SK-N-SH (cell line): ENCODE results near the gene BBX. TPM values are rescaled to one million over a fixed set of nuclear protein-coding genes. Genes with fewer than 3 reads are reported as not detected.

Experiments used
- CTCF ChIA-PET: fragments of 300-600, 350-600 bp; formaldehyde crosslinking; extraction: SDS; loops from one replicate; lab custom pipeline; 2021; lab: Yijun Ruan, JAX
- POLR2A ChIA-PET: fragments of 350-600 bp; sonication (Branson Sonifier 250); formaldehyde crosslinking; extraction: SDS; loops from one replicate; lab custom pipeline; 2020; ENCODE audit warnings: antibody characterized with exemption, inconsistent platforms; lab: Yijun Ruan, JAX
- DNase-seq: peaks from one replicate; pipeline ENCODE4 v3.0.0; 2012
- H2AFZ ChIP-seq: fragments of 200-600 bp; sonication (generic); 2 replicates; pipeline ENCODE4 v1.8.1; 2016; ENCODE audit warnings: antibody characterized with exemption, mild to moderate bottlenecking, low read depth
- H3F3A ChIP-seq: fragments of 200-600 bp; sonication (generic); replicated peaks from 2 replicates; pipeline ENCODE3; 2016; ENCODE audit warnings: antibody characterized with exemption, mild to moderate bottlenecking; ENCODE audit not compliant: insufficient read depth
- H3K27ac ChIP-seq, 2 experiments: fragments of 200-500 bp in 1 of 2; fragments of 200-600 bp in 1 of 2; sonication (Bioruptor generic) in 1 of 2; sonication (generic), shearing (Covaris generic) in 1 of 2; 2 replicates each; pipeline versions ENCODE4 v1.5.1 to v1.6.1; 2014 to 2016; ENCODE audit warnings: low read depth in 2 of 2, inconsistent platforms in 1 of 2, low read length in 1 of 2, mild to moderate bottlenecking in 1 of 2, mixed read lengths in 1 of 2
- H3K27me3 ChIP-seq: fragments of 200-600 bp; sonication (generic), shearing (Covaris generic); 2 replicates; pipeline ENCODE4 v1.6.1; 2016; ENCODE audit warnings: mixed run types; ENCODE audit not compliant: insufficient read depth
- H3K36me3 ChIP-seq, 2 experiments: fragments of 200-500 bp in 1 of 2; fragments of 200-600 bp in 1 of 2; sonication (Bioruptor generic) in 1 of 2; sonication (generic) in 1 of 2; replicated peaks in 1 of 2; 2 replicates each; pipeline versions ENCODE3 to v1.5.1; 2014 to 2016; ENCODE audit warnings: low read length in 1 of 2, mild to moderate bottlenecking in 1 of 2; ENCODE audit not compliant: insufficient read depth in 2 of 2, control insufficient read depth in 1 of 2
- H3K4me1 ChIP-seq, 2 experiments: fragments of 200-500 bp in 1 of 2; fragments of 200-600 bp in 1 of 2; sonication (Bioruptor generic) in 1 of 2; sonication (generic), shearing (Covaris generic) in 1 of 2; 2 replicates each; pipeline versions ENCODE4 v1.5.1 to v1.6.1; 2014 to 2016; ENCODE audit warnings: low read depth in 1 of 2, low read length in 1 of 2, mixed run types in 1 of 2; ENCODE audit not compliant: insufficient read depth in 2 of 2, control insufficient read depth in 1 of 2
- H3K4me2 ChIP-seq: fragments of 200-600 bp; sonication (generic), shearing (Covaris generic); 2 replicates; pipeline ENCODE4 v1.6.1; 2017; ENCODE audit warnings: mixed run types
- H3K4me3 ChIP-seq, 2 experiments: fragments of 200-500 bp in 1 of 2; fragments of 200-600 bp in 1 of 2; sonication (Bioruptor generic) in 1 of 2; sonication (generic), shearing (Covaris generic) in 1 of 2; 2 replicates each; pipeline versions ENCODE4 v1.5.1 to v1.8.1; 2014 to 2016; ENCODE audit warnings: low read depth in 2 of 2, inconsistent platforms in 1 of 2, low read length in 1 of 2, mild to moderate bottlenecking in 1 of 2, mixed read lengths in 1 of 2, moderate library complexity in 1 of 2
- H3K79me2 ChIP-seq: fragments of 200-600 bp; sonication (generic); 2 replicates; pipeline ENCODE4 v1.8.1; 2017; ENCODE audit warnings: mild to moderate bottlenecking; ENCODE audit not compliant: insufficient read depth
- H3K9ac ChIP-seq: fragments of 200-600 bp; sonication (generic); 2 replicates; pipeline ENCODE4 v1.6.1; 2017; ENCODE audit warnings: mixed run types
- H3K9me2 ChIP-seq: fragments of 200-600 bp; sonication (generic); 2 replicates; pipeline ENCODE4 v1.6.1; 2017; ENCODE audit warnings: mixed run types
- H3K9me3 ChIP-seq: fragments of 200-600 bp; sonication (generic); 2 replicates; pipeline ENCODE4 v1.6.1; 2017; ENCODE audit warnings: mixed run types, mild to moderate bottlenecking, moderate library complexity
- H4K20me1 ChIP-seq: fragments of 200-600 bp; sonication (generic); 2 replicates; pipeline ENCODE4 v1.6.1; 2017; ENCODE audit warnings: mild to moderate bottlenecking, mixed run types; ENCODE audit not compliant: insufficient read depth
- EP300 ChIP-seq, 2 experiments: IDR thresholded peaks; 2 replicates each; pipeline versions ENCODE4 v1.4.0 to v1.6.1; 2012; ENCODE audit warnings: borderline replicate concordance in 1 of 2, low read depth in 1 of 2, low read length in 1 of 2
- FOSL2 ChIP-seq: IDR thresholded peaks from 2 replicates; pipeline ENCODE4 v1.4.0; 2012; ENCODE audit warnings: low read depth, mild to moderate bottlenecking, moderate library complexity, borderline replicate concordance
- GABPA ChIP-seq: IDR thresholded peaks from 2 replicates; pipeline ENCODE4 v1.4.0; 2012; ENCODE audit warnings: low read depth, mild to moderate bottlenecking
- MXI1 ChIP-seq: IDR thresholded peaks from 2 replicates; pipeline ENCODE4 v1.6.1; 2012; ENCODE audit warnings: mild to moderate bottlenecking, low read depth, low read length, improper control_type of control experiment
- NFIC ChIP-seq: IDR thresholded peaks from 2 replicates; pipeline ENCODE4 v1.4.0; 2012; ENCODE audit warnings: borderline replicate concordance
- PBX3 ChIP-seq: IDR thresholded peaks from 2 replicates; pipeline ENCODE4; 2012
- POLR2AphosphoS5 ChIP-seq: IDR thresholded peaks from 2 replicates; pipeline ENCODE4 v1.6.1; 2012; ENCODE audit warnings: low read depth, low read length
- RAD21 ChIP-seq: IDR thresholded peaks from 2 replicates; pipeline ENCODE4 v1.6.1; 2012; ENCODE audit warnings: mild to moderate bottlenecking, low read length
- RCOR1 ChIP-seq: fragments of 150-350 bp; IDR thresholded peaks from 2 replicates; pipeline ENCODE4 v1.6.1; 2017; ENCODE audit warnings: antibody characterized with exemption, low read length
- RXRA ChIP-seq: IDR thresholded peaks from 2 replicates; pipeline ENCODE4 v1.4.0; 2012; ENCODE audit warnings: low read depth, mild to moderate bottlenecking, borderline replicate concordance
- SMC3 ChIP-seq: IDR thresholded peaks from 2 replicates; pipeline ENCODE4 v1.6.1; 2012; ENCODE audit warnings: low read depth, low read length, improper control_type of control experiment
- WGBS: methylation state at CpG from one replicate; pipeline ENCODE4 v1.1.6; 2017; ENCODE audit warnings: low lambda C conversion rate; 5-methylcytosine and 5-hydroxymethylcytosine counted together
- polyA plus RNA-seq, 3 experiments: library from polyadenylated mRNA; depleted of rRNA; stranded (reverse); fragments of >200 nt; gene quantifications; 2 replicates each; pipeline ENCODE4 v1.2.3, GENCODE V29; 2012
- TF ChIP-seq, protein P1 (sequence below): IDR thresholded peaks from 2 replicates; pipeline ENCODE4 v1.4.0; 2012; ENCODE audit warnings: low read depth, borderline replicate concordance
- TF ChIP-seq, protein P2 (sequence below): IDR thresholded peaks from 2 replicates; pipeline ENCODE4 v1.4.0; 2012; ENCODE audit warnings: low read depth, borderline replicate concordance
- TF ChIP-seq, protein P3 (sequence below): fragments of 150-350 bp; IDR thresholded peaks from 2 replicates; pipeline ENCODE4 v1.6.1; 2016; ENCODE audit warnings: mild to moderate bottlenecking, low read depth, low read length
- TF ChIP-seq, protein P4 (sequence below): fragments of 150-350 bp; IDR thresholded peaks from 2 replicates; pipeline ENCODE4 v1.6.1; 2017; ENCODE audit warnings: antibody characterized with exemption, low read length, low read depth, borderline replicate concordance

The BBX gene
- polyA plus RNA-seq, 1 of the 3 experiments (the other 2 are of a cell fraction): 14.2 TPM

DNA sequence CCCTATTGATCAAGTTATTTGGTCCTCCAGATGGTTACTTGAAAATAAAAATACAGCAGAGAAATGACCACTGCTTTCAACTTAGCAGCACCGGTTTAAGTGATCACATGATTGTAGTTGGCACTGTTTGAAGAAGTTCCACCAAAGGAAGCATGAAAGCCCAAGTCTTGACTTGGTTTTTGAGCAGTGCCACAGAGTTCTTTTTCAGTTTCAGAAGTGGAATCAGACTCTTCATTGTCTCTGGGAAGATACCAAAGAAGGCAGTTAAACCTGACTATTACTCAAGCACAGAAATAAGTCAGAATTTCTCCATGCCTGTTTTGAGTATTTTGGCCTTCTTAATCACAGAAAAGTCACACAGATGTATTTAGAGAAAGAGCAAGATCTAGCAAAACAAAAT, 66.7 kb downstream of the BBX start:
- H3K9me2 ChIP-seq: no peaks in the 10 kb centered on the region
- H3K4me1 ChIP-seq: no peaks in the 10 kb centered on the region; a peak in 1 of 4 replicates
- ChIA-PET CTCF (interaction anchor here (0.6 to 0.7 kb wide), 2 partner anchors 14 to 31 kb away, joined by 3 read pairs; no protein-coding TSS in a partner anchor), POLR2A (no interaction called here)
- no peaks in the 10 kb centered on the region for H3K36me3 ChIP-seq
- no peaks in the 10 kb centered on the region for H3K79me2 ChIP-seq
- 96% methylated on average over 1 of the region's 1 CpG for WGBS
- H2AFZ ChIP-seq: no peak overlapping the region
- H3K27me3 ChIP-seq: no peaks in the 10 kb centered on the region
- H3K4me2 ChIP-seq: no peak overlapping the region
- no peaks in the 10 kb centered on the region for H4K20me1 ChIP-seq
- no peaks in the 10 kb centered on the region for H3K9me3 ChIP-seq
- H3K27ac ChIP-seq: no peak overlapping the region; a peak in 1 of 4 replicates
- TF ChIP-seq SMC3: no peak
- no peak for TF ChIP-seq RXRA
- TF ChIP-seq, protein P1, sequence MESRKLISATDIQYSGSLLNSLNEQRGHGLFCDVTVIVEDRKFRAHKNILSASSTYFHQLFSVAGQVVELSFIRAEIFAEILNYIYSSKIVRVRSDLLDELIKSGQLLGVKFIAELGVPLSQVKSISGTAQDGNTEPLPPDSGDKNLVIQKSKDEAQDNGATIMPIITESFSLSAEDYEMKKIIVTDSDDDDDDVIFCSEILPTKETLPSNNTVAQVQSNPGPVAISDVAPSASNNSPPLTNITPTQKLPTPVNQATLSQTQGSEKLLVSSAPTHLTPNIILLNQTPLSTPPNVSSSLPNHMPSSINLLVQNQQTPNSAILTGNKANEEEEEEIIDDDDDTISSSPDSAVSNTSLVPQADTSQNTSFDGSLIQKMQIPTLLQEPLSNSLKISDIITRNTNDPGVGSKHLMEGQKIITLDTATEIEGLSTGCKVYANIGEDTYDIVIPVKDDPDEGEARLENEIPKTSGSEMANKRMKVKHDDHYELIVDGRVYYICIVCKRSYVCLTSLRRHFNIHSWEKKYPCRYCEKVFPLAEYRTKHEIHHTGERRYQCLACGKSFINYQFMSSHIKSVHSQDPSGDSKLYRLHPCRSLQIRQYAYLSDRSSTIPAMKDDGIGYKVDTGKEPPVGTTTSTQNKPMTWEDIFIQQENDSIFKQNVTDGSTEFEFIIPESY: no peak
- TF ChIP-seq, protein P2, sequence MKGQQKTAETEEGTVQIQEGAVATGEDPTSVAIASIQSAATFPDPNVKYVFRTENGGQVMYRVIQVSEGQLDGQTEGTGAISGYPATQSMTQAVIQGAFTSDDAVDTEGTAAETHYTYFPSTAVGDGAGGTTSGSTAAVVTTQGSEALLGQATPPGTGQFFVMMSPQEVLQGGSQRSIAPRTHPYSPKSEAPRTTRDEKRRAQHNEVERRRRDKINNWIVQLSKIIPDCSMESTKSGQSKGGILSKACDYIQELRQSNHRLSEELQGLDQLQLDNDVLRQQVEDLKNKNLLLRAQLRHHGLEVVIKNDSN: no peak
- TF ChIP-seq PBX3: no peak
- no peak for TF ChIP-seq MXI1
- TF ChIP-seq, protein P3, sequence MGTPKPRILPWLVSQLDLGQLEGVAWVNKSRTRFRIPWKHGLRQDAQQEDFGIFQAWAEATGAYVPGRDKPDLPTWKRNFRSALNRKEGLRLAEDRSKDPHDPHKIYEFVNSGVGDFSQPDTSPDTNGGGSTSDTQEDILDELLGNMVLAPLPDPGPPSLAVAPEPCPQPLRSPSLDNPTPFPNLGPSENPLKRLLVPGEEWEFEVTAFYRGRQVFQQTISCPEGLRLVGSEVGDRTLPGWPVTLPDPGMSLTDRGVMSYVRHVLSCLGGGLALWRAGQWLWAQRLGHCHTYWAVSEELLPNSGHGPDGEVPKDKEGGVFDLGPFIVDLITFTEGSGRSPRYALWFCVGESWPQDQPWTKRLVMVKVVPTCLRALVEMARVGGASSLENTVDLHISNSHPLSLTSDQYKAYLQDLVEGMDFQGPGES: no peak
- no peak for TF ChIP-seq FOSL2
- TF ChIP-seq NFIC: no peak
- TF ChIP-seq RAD21: no peak
- TF ChIP-seq, protein P4, sequence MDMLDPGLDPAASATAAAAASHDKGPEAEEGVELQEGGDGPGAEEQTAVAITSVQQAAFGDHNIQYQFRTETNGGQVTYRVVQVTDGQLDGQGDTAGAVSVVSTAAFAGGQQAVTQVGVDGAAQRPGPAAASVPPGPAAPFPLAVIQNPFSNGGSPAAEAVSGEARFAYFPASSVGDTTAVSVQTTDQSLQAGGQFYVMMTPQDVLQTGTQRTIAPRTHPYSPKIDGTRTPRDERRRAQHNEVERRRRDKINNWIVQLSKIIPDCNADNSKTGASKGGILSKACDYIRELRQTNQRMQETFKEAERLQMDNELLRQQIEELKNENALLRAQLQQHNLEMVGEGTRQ: no peak
- no peak for TF ChIP-seq POLR2AphosphoS5
- no peak for TF ChIP-seq GABPA
- no peak for TF ChIP-seq EP300 (IDR thresholded peaks at IDR 0.05; ENCODE audit: borderline replicate concordance in 1 of 2, low read depth in 1 of 2, low read length in 1 of 2)
- no peak for TF ChIP-seq RCOR1
- no peaks in the 10 kb centered on the region for H3F3A ChIP-seq
- H3K4me3 ChIP-seq: no peak overlapping the region
- H3K9ac ChIP-seq: no peak overlapping the region
- DNase-seq: no peak
